Endothelial cell of umbilical vein (primary cell): ENCODE results near the gene INO80C. TPM values are rescaled to one million over a fixed set of nuclear protein-coding genes. Genes with fewer than 3 reads are reported as not detected.

Experiments used
- BruUV-seq: library from RNA; stranded (reverse); fragments of 400-500 nt; replicated peaks from 2 replicates; lab custom pipeline; 2021; lab: Mats Ljungman, UMichigan
- CTCF ChIA-PET: fragments of 300-600, 350-600 bp; sonication (Branson Sonifier 250); formaldehyde crosslinking; loops from one replicate; lab custom pipeline; 2021; ENCODE audit warnings: antibody characterized with exemption, inconsistent platforms; lab: Charles Lee
- POLR2A ChIA-PET: fragments of 300-600, 350-600 bp; sonication (Branson Sonifier 250); formaldehyde crosslinking; loops from one replicate; lab custom pipeline; 2021; ENCODE audit warnings: antibody characterized with exemption, inconsistent platforms; lab: Charles Lee
- DNase-seq: peaks from one replicate; pipeline ENCODE4 v3.0.0-alpha.2; 2011; ENCODE audit warnings: low read depth, low spot score
- FAIRE-seq: peaks from 2 replicates; lab custom pipeline; 2011; peaks lifted over from hg19 to GRCh38; lab: Jason Lieb, UNC
- H2AFZ ChIP-seq: 2 replicates; pipeline ENCODE4 v1.6.0; 2012; ENCODE audit warnings: low read depth, low read length, control low read depth, inconsistent platforms
- H3K27ac ChIP-seq: 2 replicates; pipeline ENCODE4 v1.5.1; 2011; ENCODE audit warnings: low read depth, mild to moderate bottlenecking, control low read depth, low read length, moderate library complexity; ENCODE audit not compliant: insufficient read depth
- H3K27me3 ChIP-seq, 2 experiments: 2 replicates each; pipeline versions ENCODE4 v1.6.0 to v1.6.1; 2011; ENCODE audit warnings: low read length in 2 of 2, mixed read lengths in 1 of 2; ENCODE audit not compliant: control insufficient read depth in 2 of 2, insufficient read depth in 2 of 2
- H3K36me3 ChIP-seq, 2 experiments: 2 replicates in 1 of 2; 3 replicates in 1 of 2; pipeline ENCODE4 v1.5.1; 2011; ENCODE audit warnings: low read length in 2 of 2, mild to moderate bottlenecking in 1 of 2, moderate library complexity in 1 of 2; ENCODE audit not compliant: control insufficient read depth in 2 of 2, insufficient read depth in 2 of 2; ENCODE audit errors: extremely low read depth in 1 of 2
- H3K4me1 ChIP-seq: 3 replicates; pipeline ENCODE4 v1.5.1; 2011; ENCODE audit warnings: mild to moderate bottlenecking, low read length; ENCODE audit not compliant: control insufficient read depth, insufficient read depth; ENCODE audit errors: extremely low read depth
- H3K4me2 ChIP-seq: 2 replicates; pipeline ENCODE4 v1.6.1; 2011; ENCODE audit warnings: low read length, control low read depth, mixed read lengths; ENCODE audit not compliant: insufficient read depth
- H3K4me3 ChIP-seq, 3 experiments: fragments of 200-600 bp in 1 of 3; sonication (generic), shearing (Covaris generic) in 1 of 3; replicated peaks in 1 of 3; 2 replicates each; pipeline ENCODE4 v1.5.1; 2011 to 2016; ENCODE audit warnings: control low read depth in 3 of 3, low read length in 3 of 3, mild to moderate bottlenecking in 2 of 3, inconsistent platforms in 1 of 3, low read depth in 1 of 3, moderate library complexity in 1 of 3; ENCODE audit not compliant: insufficient read depth in 1 of 3
- H3K79me2 ChIP-seq: 2 replicates; pipeline ENCODE4 v1.6.0; 2012; ENCODE audit warnings: low read length, inconsistent platforms; ENCODE audit not compliant: control insufficient read depth, insufficient read depth
- H3K9ac ChIP-seq: replicated peaks from 2 replicates; pipeline ENCODE3; 2011; ENCODE audit warnings: low read length, control low read depth; ENCODE audit not compliant: insufficient read depth; ENCODE audit errors: extremely low read depth
- H3K9me1 ChIP-seq: replicated peaks from 3 replicates; pipeline ENCODE4 v1.6.0; 2011; ENCODE audit warnings: mild to moderate bottlenecking, low read length; ENCODE audit not compliant: control insufficient read depth, insufficient read depth; ENCODE audit errors: extremely low read depth
- H3K9me3 ChIP-seq: replicated peaks from 2 replicates; pipeline ENCODE4 v1.5.1; 2012; ENCODE audit warnings: low read length, inconsistent platforms; ENCODE audit not compliant: control insufficient read depth, insufficient read depth
- H4K20me1 ChIP-seq: replicated peaks from 2 replicates; pipeline ENCODE3; 2011; ENCODE audit warnings: mild to moderate bottlenecking, low read length; ENCODE audit not compliant: control insufficient read depth, insufficient read depth; ENCODE audit errors: extremely low read depth
- CTCF ChIP-seq, 2 donors: IDR thresholded peaks; 1 replicate in 1 of 2; 2 replicates in 1 of 2; pipeline ENCODE4 v1.5.1; 2011; ENCODE audit warnings: low read length in 2 of 2, mild to moderate bottlenecking in 2 of 2, moderate library complexity in 2 of 2, control low read depth in 1 of 2, inconsistent platforms in 1 of 2, low read depth in 1 of 2; ENCODE audit not compliant: insufficient read depth in 1 of 2; ENCODE audit errors: extremely low read depth in 1 of 2
- EZH2 ChIP-seq: IDR thresholded peaks from 2 replicates; pipeline ENCODE4 v1.6.1; 2012; ENCODE audit warnings: borderline replicate concordance, low read depth, mild to moderate bottlenecking, moderate library complexity, low read length, inconsistent platforms; ENCODE audit not compliant: severe bottlenecking
- FOS ChIP-seq: IDR thresholded peaks from 2 replicates; pipeline ENCODE4 v1.6.1; 2011; ENCODE audit warnings: mild to moderate bottlenecking, low read length, moderate library complexity, borderline replicate concordance; ENCODE audit not compliant: insufficient read depth
- GATA2 ChIP-seq: IDR thresholded peaks from 2 replicates; pipeline ENCODE4 v1.7.0; 2011; ENCODE audit warnings: low read depth, mild to moderate bottlenecking, moderate library complexity, mixed read lengths, low read length; ENCODE audit not compliant: insufficient read length, insufficient read depth
- JUN ChIP-seq: IDR thresholded peaks from 2 replicates; pipeline ENCODE4 v1.6.1; 2011; ENCODE audit warnings: borderline replicate concordance, low read depth; ENCODE audit not compliant: insufficient read length, insufficient read depth
- MYC ChIP-seq: IDR thresholded peaks from one replicate; pipeline ENCODE4 v1.6.1; 2011; ENCODE audit warnings: mild to moderate bottlenecking, low read depth, low read length
- POLR2A ChIP-seq: IDR thresholded peaks from 2 replicates; pipeline ENCODE4 v1.6.1; 2012; ENCODE audit warnings: low read depth, mild to moderate bottlenecking, control low read depth, low read length
- POLR2AphosphoS5 ChIP-seq: IDR thresholded peaks from 2 replicates; pipeline ENCODE4 v1.6.1; 2012; ENCODE audit warnings: low read depth, mild to moderate bottlenecking, control low read depth, low read length, moderate library complexity; ENCODE audit not compliant: insufficient read depth
- dilution Hi-C: fragments of 300-500 bp; cut with MboI; formaldehyde crosslinking; loops from one replicate; pipeline ENCODE4 v1.15.0; 2019; ENCODE audit warnings: low sequenced_read_pairs; ENCODE audit not compliant: extremely low pct_ligation_motif_present
- intact Hi-C: fragments of 100-400 bp; cut with micrococcal nuclease; formaldehyde crosslinking; loops from one replicate; pipeline ENCODE4 v1.10.0; 2022
- polyA plus RNA-seq, 4 experiments: library from polyadenylated mRNA; depleted of rRNA in 3 of 4; stranded (reverse) in 3 of 4; unstranded in 1 of 4; fragments of >200 nt; gene quantifications; 2 replicates each; pipeline versions ENCODE4 v1.2.1 to v1.2.3, GENCODE V29; 2011 to 2012; ENCODE audit warnings: missing spikeins in 1 of 4
- total RNA-seq: library from RNA; stranded (reverse); gene quantifications from 2 replicates; pipeline ENCODE4 v1.2.3, GENCODE V29; 2021
- TF ChIP-seq, protein P1 (sequence below): IDR thresholded peaks from 2 replicates; pipeline ENCODE4 v1.6.1; 2011; ENCODE audit not compliant: insufficient read depth, insufficient read length

The INO80C gene
- total and polyA plus RNA-seq, 2 donors (not counting 3 experiments of a cell fraction or from before 2014, with no cell fraction given): 43.4 to 56.0 TPM

GRCh38 chr18:35436076-35436649 is 61.6 kb downstream of the INO80C start:
- FAIRE-seq (no peak), DNase-seq (peak; percentile 45)
- Histone ChIP-seq H3K4me1 (peaks cover 17% of the 10 kb centered on the region), H3K9me3 (no peaks in the 10 kb centered on the region), H3K4me3 (no peak overlapping the region), H3K36me3 (no peaks in the 10 kb centered on the region), H3K27ac (peak overlapping the region; percentile 34), H2AFZ (no peak overlapping the region), H3K9me1 (no peaks in the 10 kb centered on the region), H3K9ac (peak overlapping the region; percentile 19), H4K20me1 (no peaks in the 10 kb centered on the region), H3K79me2 (no peaks in the 10 kb centered on the region), H3K4me2 (peak overlapping the region; percentile 19), H3K27me3 (no peaks in the 10 kb centered on the region)
- TF ChIP-seq FOS: peak; percentile 48
- TF ChIP-seq, protein P1, sequence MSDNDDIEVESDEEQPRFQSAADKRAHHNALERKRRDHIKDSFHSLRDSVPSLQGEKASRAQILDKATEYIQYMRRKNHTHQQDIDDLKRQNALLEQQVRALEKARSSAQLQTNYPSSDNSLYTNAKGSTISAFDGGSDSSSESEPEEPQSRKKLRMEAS: no peak
- dilution Hi-C loops: no loop called here
- TSS peak; percentile 58 for BruUV-seq
- CTCF ChIA-PET: no interaction called here
- intact Hi-C loops: no loop called here
- POLR2A ChIA-PET: no interaction called here

DNA sequence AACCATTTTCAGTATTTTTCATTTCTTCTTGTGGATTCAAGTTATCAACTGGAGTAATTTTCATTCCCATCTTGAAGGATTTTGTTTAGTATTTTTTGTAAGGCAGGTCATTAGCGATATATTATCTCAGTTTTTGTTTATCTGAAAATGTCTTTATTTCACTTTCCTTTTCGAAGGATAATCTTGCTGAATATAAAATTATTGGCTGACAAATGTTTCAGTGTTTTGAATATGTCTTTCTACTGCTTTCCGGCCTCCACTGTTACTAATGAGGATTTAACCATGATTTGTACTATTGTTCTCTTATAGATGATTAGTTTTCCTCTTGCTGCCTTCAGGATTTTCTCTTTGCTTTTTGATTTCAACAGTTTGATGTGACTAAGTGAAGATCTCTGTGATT is 62.4 kb downstream of the INO80C start:
- Histone ChIP-seq H3K27me3 (no peaks in the 10 kb centered on the region), H3K4me3 (no peak overlapping the region), H3K27ac (peak overlapping the region; percentile 34), H3K9me1 (no peaks in the 10 kb centered on the region), H4K20me1 (no peaks in the 10 kb centered on the region), H3K9me3 (no peaks in the 10 kb centered on the region), H3K36me3 (no peaks in the 10 kb centered on the region), H3K4me2 (peak overlapping the region; percentile 19), H3K9ac (peak overlapping the region; percentile 19), H2AFZ (no peak overlapping the region), H3K4me1 (peaks cover 25% of the 10 kb centered on the region), H3K79me2 (no peaks in the 10 kb centered on the region)
- BruUV-seq: no TSS peak
- intact Hi-C loops (no loop called here), dilution Hi-C loops (no loop called here)
- ChIA-PET POLR2A (no interaction called here), CTCF (no interaction called here)
- FAIRE-seq: no peak
- TF ChIP-seq FOS (no peak), POLR2A (no peak), POLR2AphosphoS5 (no peak), MYC (no peak), EZH2 (no peak), JUN (no peak), CTCF (IDR thresholded peaks at IDR 0.05; ENCODE audit: extremely low read depth in 1 of 2, insufficient read depth in 1 of 2, low read depth in 1 of 2, low read length in 2 of 2) (no peak), GATA2 (no peak)
- TF ChIP-seq, protein P1: no peak
- no peak for DNase-seq
